Neural progenitor cell (in vitro differentiated cells): ENCODE results near the gene CUTC. TPM values are rescaled to one million over a fixed set of nuclear protein-coding genes. Genes with fewer than 3 reads are reported as not detected.

ENCODE experiments used
- DNase-seq: peaks from one replicate; pipeline ENCODE4 v3.0.0-alpha.2; 2016; ENCODE audit warnings: low spot score
- H2AFZ ChIP-seq: fragments of 200-600 bp; sonication (generic); replicated peaks from 2 replicates; pipeline ENCODE4 v1.6.1; 2016; ENCODE audit warnings: antibody characterized with exemption
- H3F3A ChIP-seq: fragments of 200-600 bp; sonication (generic); 2 replicates; pipeline ENCODE4 v1.6.1; 2016; ENCODE audit warnings: antibody characterized with exemption, low read depth
- H3K27ac ChIP-seq: fragments of 200-600 bp; sonication (generic); 2 replicates; pipeline ENCODE4 v1.5.1; 2016; ENCODE audit warnings: mild to moderate bottlenecking
- H3K27me3 ChIP-seq: fragments of 200-600 bp; sonication (generic); 2 replicates; pipeline ENCODE4 v1.6.1; 2016; ENCODE audit warnings: mild to moderate bottlenecking, moderate library complexity
- H3K36me3 ChIP-seq: fragments of 200-600 bp; sonication (generic); 2 replicates; pipeline ENCODE4 v1.5.1; 2016
- H3K4me1 ChIP-seq: fragments of 200-600 bp; sonication (generic); 2 replicates; pipeline ENCODE4 v1.6.1; 2016; ENCODE audit warnings: mixed run types
- H3K4me2 ChIP-seq: fragments of 200-600 bp; sonication (generic); 2 replicates; pipeline ENCODE4 v1.6.1; 2016
- H3K4me3 ChIP-seq: fragments of 200-600 bp; sonication (generic); 2 replicates; pipeline ENCODE4 v1.5.1; 2016
- H3K79me2 ChIP-seq: fragments of 200-600 bp; sonication (generic); 2 replicates; pipeline ENCODE4 v1.6.1; 2016; ENCODE audit warnings: low read depth
- H3K9ac ChIP-seq: fragments of 200-600 bp; sonication (generic); 2 replicates; pipeline ENCODE4 v1.6.1; 2016
- H3K9me3 ChIP-seq: fragments of 200-600 bp; sonication (generic); 2 replicates; pipeline ENCODE4 v1.5.1; 2016; ENCODE audit warnings: low read depth
- H4K20me1 ChIP-seq: fragments of 200-600 bp; sonication (generic); 2 replicates; pipeline ENCODE4 v1.6.1; 2016; ENCODE audit warnings: low read depth
- H3K27ac Mint-ChIP-seq: 3 replicates; pipeline ENCODE4 v1.8.0; 2021; ENCODE audit warnings: mixed read lengths
- H3K27me3 Mint-ChIP-seq: 2 replicates; pipeline ENCODE4 v1.8.0; 2022; ENCODE audit warnings: low read depth, mild to moderate bottlenecking, inconsistent platforms, moderate library complexity, mixed read lengths; ENCODE audit not compliant: insufficient read depth
- H3K36me3 Mint-ChIP-seq: 3 replicates; pipeline ENCODE4 v1.8.0; 2021; ENCODE audit warnings: mixed read lengths
- H3K4me1 Mint-ChIP-seq: 3 replicates; pipeline ENCODE4 v1.8.0; 2021; ENCODE audit warnings: mixed read lengths
- H3K4me3 Mint-ChIP-seq: 3 replicates; pipeline ENCODE4 v1.8.0; 2021; ENCODE audit warnings: mild to moderate bottlenecking, moderate library complexity, mixed read lengths
- H3K9me3 Mint-ChIP-seq: 3 replicates; pipeline ENCODE4 v1.8.0; 2020; ENCODE audit warnings: mixed read lengths
- EZH2 ChIP-seq: fragments of 200-600 bp; sonication (generic); IDR thresholded peaks from 2 replicates; pipeline ENCODE4 v1.6.1; 2017; ENCODE audit warnings: antibody characterized with exemption, mild to moderate bottlenecking, moderate library complexity
- EZH2phosphoT487 ChIP-seq: fragments of 200-600 bp; sonication (generic); IDR thresholded peaks from 2 replicates; pipeline ENCODE4 v1.6.1; 2017; ENCODE audit warnings: antibody characterized with exemption
- total RNA-seq: library from RNA; depleted of rRNA; stranded (reverse); fragments of >200 nt; gene quantifications from 2 replicates; pipeline ENCODE4 v1.2.3, GENCODE V29; 2015; ENCODE audit warnings: low replicate concordance
- TF ChIP-seq, protein P1 (sequence below): fragments of 200-600 bp; sonication (generic); IDR thresholded peaks from 2 replicates; pipeline ENCODE4 v1.5.1; 2017; ENCODE audit warnings: antibody characterized with exemption, mild to moderate bottlenecking

CUTC gene
- total RNA-seq, 1 donor from 2014 or later: 36.1 TPM

DNA sequence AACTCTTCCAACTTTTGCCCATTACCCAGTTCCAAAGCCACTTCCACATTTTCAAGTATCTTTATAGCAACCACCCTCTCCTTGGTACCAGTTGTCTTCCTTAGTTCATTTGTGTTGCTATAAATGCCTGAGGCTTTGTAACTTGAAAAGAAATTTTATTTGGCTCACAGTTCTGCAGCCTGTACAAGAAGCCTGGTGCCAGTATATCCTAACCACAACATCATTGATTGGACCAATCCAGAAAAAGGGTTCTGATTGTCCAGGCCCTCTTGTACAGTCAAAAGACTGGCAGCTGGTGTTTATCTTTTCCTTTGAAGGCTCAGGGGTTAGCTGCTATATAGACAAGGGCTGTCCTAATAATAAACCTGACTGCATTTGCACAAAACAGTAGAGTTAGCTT is 29.3 kb downstream of the CUTC start:
- Histone ChIP-seq H4K20me1 (no peaks in the 10 kb centered on the region), H3F3A (no peaks in the 10 kb centered on the region), H3K4me1 (peaks cover 13% of the 10 kb centered on the region), H3K36me3 (no peaks in the 10 kb centered on the region), H3K4me2 (no peak overlapping the region), H3K27me3 (no peaks in the 10 kb centered on the region), H3K4me3 (no peak overlapping the region), H3K27ac (no peak overlapping the region), H2AFZ (no peak overlapping the region), H3K9ac (no peak overlapping the region), H3K79me2 (no peaks in the 10 kb centered on the region), H3K9me3 (no peaks in the 10 kb centered on the region)
- Mint-ChIP-seq H3K4me3 (no peak overlapping the region), H3K9me3 (peaks cover 7% of the 10 kb centered on the region), H3K27me3 (no peaks in the 10 kb centered on the region), H3K4me1 (peaks cover 22% of the 10 kb centered on the region), H3K36me3 (peaks cover 33% of the 10 kb centered on the region), H3K27ac (no peak overlapping the region)
- DNase-seq: no peak
- TF ChIP-seq, protein P1, sequence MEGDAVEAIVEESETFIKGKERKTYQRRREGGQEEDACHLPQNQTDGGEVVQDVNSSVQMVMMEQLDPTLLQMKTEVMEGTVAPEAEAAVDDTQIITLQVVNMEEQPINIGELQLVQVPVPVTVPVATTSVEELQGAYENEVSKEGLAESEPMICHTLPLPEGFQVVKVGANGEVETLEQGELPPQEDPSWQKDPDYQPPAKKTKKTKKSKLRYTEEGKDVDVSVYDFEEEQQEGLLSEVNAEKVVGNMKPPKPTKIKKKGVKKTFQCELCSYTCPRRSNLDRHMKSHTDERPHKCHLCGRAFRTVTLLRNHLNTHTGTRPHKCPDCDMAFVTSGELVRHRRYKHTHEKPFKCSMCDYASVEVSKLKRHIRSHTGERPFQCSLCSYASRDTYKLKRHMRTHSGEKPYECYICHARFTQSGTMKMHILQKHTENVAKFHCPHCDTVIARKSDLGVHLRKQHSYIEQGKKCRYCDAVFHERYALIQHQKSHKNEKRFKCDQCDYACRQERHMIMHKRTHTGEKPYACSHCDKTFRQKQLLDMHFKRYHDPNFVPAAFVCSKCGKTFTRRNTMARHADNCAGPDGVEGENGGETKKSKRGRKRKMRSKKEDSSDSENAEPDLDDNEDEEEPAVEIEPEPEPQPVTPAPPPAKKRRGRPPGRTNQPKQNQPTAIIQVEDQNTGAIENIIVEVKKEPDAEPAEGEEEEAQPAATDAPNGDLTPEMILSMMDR: no peak
- TF ChIP-seq EZH2phosphoT487 (no peak), EZH2 (no peak)

DNA sequence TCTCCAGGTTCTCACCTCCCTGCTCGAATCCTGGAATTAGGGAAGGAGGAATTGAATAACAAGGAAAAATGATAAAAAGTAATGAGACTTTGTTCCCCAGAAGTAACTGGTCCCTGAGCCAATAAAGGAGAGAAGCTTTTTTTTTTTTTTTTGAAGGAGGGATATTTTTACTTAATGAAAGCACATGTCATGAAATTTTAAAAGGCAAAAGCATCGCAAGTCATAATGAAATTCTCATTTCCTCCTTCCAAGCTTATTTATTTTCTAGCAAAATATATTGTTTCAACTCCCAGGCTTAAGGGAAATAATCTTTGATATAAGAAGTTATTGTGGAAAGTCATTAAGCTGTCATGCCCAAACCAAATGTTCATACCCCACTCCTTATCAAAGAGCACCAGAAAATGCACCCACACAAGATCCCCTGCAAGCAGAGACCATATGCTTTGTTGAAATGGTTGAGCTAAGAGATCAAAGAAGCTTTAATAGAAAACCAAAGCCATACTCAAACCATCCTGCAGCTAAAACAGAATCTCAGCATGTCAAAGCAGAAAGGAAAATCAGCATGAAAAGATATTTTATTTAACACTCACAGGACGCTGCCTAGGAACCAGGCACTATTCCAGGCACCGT is 33.8 kb downstream of the CUTC start:
- peaks cover 6% of the 10 kb centered on the region for H3K4me1 ChIP-seq
- H3K4me3 Mint-ChIP-seq: no peak overlapping the region

DNA sequence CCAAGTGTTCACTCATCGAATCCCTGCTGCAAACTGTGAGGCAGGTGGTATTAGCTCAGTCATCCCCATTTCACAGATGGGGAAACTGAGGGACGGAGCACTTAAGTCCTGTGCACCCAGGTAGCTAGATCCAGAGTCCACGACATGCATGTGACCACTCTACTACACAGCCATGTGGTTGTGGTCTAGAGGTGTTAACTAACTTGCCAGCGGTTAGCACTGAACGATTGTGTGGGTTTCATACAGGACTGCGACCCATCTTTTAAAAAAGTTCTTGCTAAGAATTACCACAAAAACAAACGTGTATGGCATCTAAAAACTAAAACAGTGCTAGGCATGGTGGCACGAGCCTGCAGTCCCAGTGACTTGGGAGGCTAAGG is 34.3 kb downstream of the CUTC start:
- TF ChIP-seq EZH2phosphoT487: no peak
- no peak for TF ChIP-seq EZH2
- TF ChIP-seq, protein P1: no peak
- H3K27ac ChIP-seq: no peak overlapping the region
- H3K9ac ChIP-seq: no peak overlapping the region
- H3K4me3 ChIP-seq: no peak overlapping the region
- peaks cover 7% of the 10 kb centered on the region for H3K9me3 Mint-ChIP-seq
- H4K20me1 ChIP-seq: no peaks in the 10 kb centered on the region
- no peak overlapping the region for H3K4me2 ChIP-seq
- peaks cover 14% of the 10 kb centered on the region for H3K4me1 Mint-ChIP-seq
- no peaks in the 10 kb centered on the region for H3K79me2 ChIP-seq
- no peaks in the 10 kb centered on the region for H3K9me3 ChIP-seq
- no peak for DNase-seq
- H3K36me3 Mint-ChIP-seq: peaks cover 9% of the 10 kb centered on the region
- H3K27me3 ChIP-seq: no peaks in the 10 kb centered on the region
- no peak overlapping the region for H3K27ac Mint-ChIP-seq
- no peaks in the 10 kb centered on the region for H3K36me3 ChIP-seq
- no peak overlapping the region for H3K4me3 Mint-ChIP-seq
- H3F3A ChIP-seq: no peaks in the 10 kb centered on the region
- no peaks in the 10 kb centered on the region for H3K27me3 Mint-ChIP-seq
- H2AFZ ChIP-seq: no peak overlapping the region
- H3K4me1 ChIP-seq: peaks cover 6% of the 10 kb centered on the region

More for the DNA sequence above, 33.8 kb downstream of the CUTC start:
- Mint-ChIP-seq H3K36me3 (peaks cover 11% of the 10 kb centered on the region), H3K27me3 (no peaks in the 10 kb centered on the region), H3K27ac (no peak overlapping the region), H3K4me1 (peaks cover 14% of the 10 kb centered on the region), H3K9me3 (peaks cover 7% of the 10 kb centered on the region)
- no peak overlapping the region for H3K9ac ChIP-seq
- no peak overlapping the region for H3K27ac ChIP-seq
- no peak overlapping the region for H3K4me2 ChIP-seq
- H3K9me3 ChIP-seq: no peaks in the 10 kb centered on the region
- no peak for DNase-seq
- no peaks in the 10 kb centered on the region for H3K36me3 ChIP-seq
- TF ChIP-seq, protein P1: no peak
- no peak for TF ChIP-seq EZH2
- TF ChIP-seq EZH2phosphoT487: no peak
- H4K20me1 ChIP-seq: no peaks in the 10 kb centered on the region
- H3F3A ChIP-seq: no peaks in the 10 kb centered on the region
- H3K79me2 ChIP-seq: no peaks in the 10 kb centered on the region
- no peak overlapping the region for H2AFZ ChIP-seq
- no peaks in the 10 kb centered on the region for H3K27me3 ChIP-seq
- no peak overlapping the region for H3K4me3 ChIP-seq
